HepG2 (cell line): ENCODE data around the gene WNK2. TPM values are rescaled to one million over a fixed set of nuclear protein-coding genes. Genes with fewer than 3 reads are reported as not detected.
A peak's percentile ranks its signal among the peaks of the same experiment; 100 is the strongest.

Experiments
- ARNTL ChIP-seq: sonication (generic); formaldehyde crosslinking; IDR thresholded peaks from 2 replicates; pipeline ENCODE4 v1.4.0; 2020; ENCODE audit warnings: mild to moderate bottlenecking, missing genetic modification reagents
- BRF2 ChIP-seq: sonication (generic); formaldehyde crosslinking; IDR thresholded peaks from 2 replicates; pipeline ENCODE4 v1.8.1; 2022; ENCODE audit warnings: mild to moderate bottlenecking, missing genetic modification reagents
- CBX5 ChIP-seq: sonication (generic); formaldehyde crosslinking; IDR thresholded peaks from 2 replicates; pipeline ENCODE4 v1.4.0; 2020; ENCODE audit warnings: missing genetic modification reagents, borderline replicate concordance
- E2F2 ChIP-seq: sonication (generic); formaldehyde crosslinking; IDR thresholded peaks from 2 replicates; pipeline ENCODE4 v1.4.0; 2020; ENCODE audit warnings: missing genetic modification reagents, borderline replicate concordance
- HNF4G ChIP-seq, 2 experiments: sonication (generic) in 1 of 2; formaldehyde crosslinking in 1 of 2; IDR thresholded peaks; 2 replicates each; pipeline versions ENCODE4 v1.4.0 to v1.6.1; 2011 to 2020; ENCODE audit warnings: borderline replicate concordance in 2 of 2, low read depth in 2 of 2, mild to moderate bottlenecking in 2 of 2, low read length in 1 of 2, missing genetic modification reagents in 1 of 2, moderate library complexity in 1 of 2
- HOXA3 ChIP-seq: sonication (generic); formaldehyde crosslinking; IDR thresholded peaks from 2 replicates; pipeline ENCODE4 v1.5.0; 2020; ENCODE audit warnings: missing genetic modification reagents
- MXD4 ChIP-seq: IDR thresholded peaks from 2 replicates; pipeline ENCODE4 v1.6.1; 2016; ENCODE audit warnings: mild to moderate bottlenecking, missing biosample characterization, missing genetic modification reagents
- NBN ChIP-seq: fragments of 450-650 bp; conservative IDR thresholded peaks from 2 replicates; pipeline ENCODE4 v1.6.1; 2017
- RARA ChIP-seq: IDR thresholded peaks from 2 replicates; pipeline ENCODE4 v1.6.1; 2016; ENCODE audit warnings: missing genetic modification reagents, missing compliant biosample characterization
- RFX5 ChIP-seq: IDR thresholded peaks from 2 replicates; pipeline ENCODE4 v1.6.1; 2011; ENCODE audit warnings: low read depth, low read length, improper control_type of control experiment
- RXRA ChIP-seq: sonication (generic); formaldehyde crosslinking; IDR thresholded peaks from 2 replicates; pipeline ENCODE4 v1.5.1; 2020; ENCODE audit warnings: missing genetic modification reagents
- SIN3B ChIP-seq: fragments of 150-350 bp; IDR thresholded peaks from 2 replicates; pipeline ENCODE4 v1.6.1; 2014; ENCODE audit warnings: low read length
- SOX13 ChIP-seq, 3 experiments: fragments of 450-650 bp in 1 of 3; sonication (generic) in 1 of 3; formaldehyde crosslinking in 1 of 3; IDR thresholded peaks in 2 of 3; conservative IDR thresholded peaks in 1 of 3; 2 replicates each; pipeline versions ENCODE4 v1.5.0 to v1.6.1; 2016 to 2020; ENCODE audit warnings: antibody characterized with exemption in 1 of 3, mild to moderate bottlenecking in 1 of 3, missing compliant biosample characterization in 1 of 3, missing genetic modification reagents in 1 of 3, moderate library complexity in 1 of 3
- ZEB1 ChIP-seq: IDR thresholded peaks from 2 replicates; pipeline ENCODE4 v1.6.1; 2012; ENCODE audit warnings: mild to moderate bottlenecking, low read depth, inconsistent platforms; ENCODE audit not compliant: insufficient replicate concordance
- polyA plus RNA-seq, 8 experiments: library from polyadenylated mRNA; depleted of rRNA in 3 of 8; stranded (reverse) in 7 of 8; unstranded in 1 of 8; fragments of >200 nt; fragmentation: Illumina TruSeq in 4 of 8; extraction: Trizol in 4 of 8; gene quantifications; 2 replicates each; pipeline versions ENCODE4 v1.2.1 to v1.2.3, GENCODE V29; 2011 to 2016; ENCODE audit warnings: low read depth in 4 of 8, missing spikeins in 1 of 8, mixed read lengths in 1 of 8; ENCODE audit not compliant: insufficient read depth in 1 of 8
- total RNA-seq, 5 experiments: library from RNA; depleted of rRNA; stranded (reverse); fragments of >200 nt; fragmentation: Illumina TruSeq; extraction: Trizol; gene quantifications; 2 replicates each; pipeline ENCODE4 v1.2.3, GENCODE V29; 2016; ENCODE audit warnings: low read depth in 1 of 5
- TF ChIP-seq, protein P1 (sequence below): sonication (generic); formaldehyde crosslinking; IDR thresholded peaks from 2 replicates; pipeline ENCODE4 v1.4.0; 2020; ENCODE audit warnings: missing genetic modification reagents
- TF ChIP-seq, protein P2 (sequence below): sonication (generic); formaldehyde crosslinking; IDR thresholded peaks from 2 replicates; pipeline ENCODE4 v1.4.0; 2020; ENCODE audit warnings: low read depth, mild to moderate bottlenecking, missing genetic modification reagents

The WNK2 gene
- total and polyA plus RNA-seq, 2 of the 13 experiments (the other 11 are each of a cell fraction or from before 2014, with no cell fraction given) = 10.5 to 12.0 TPM

- TF ChIP-seq RXRA (CRISPR knock-in tag) (0 out of 2 replicates have a peak, but pooled peaks have one; percentile 20), CBX5 (CRISPR knock-in tag) (0 out of 2 replicates have a peak, but pooled peaks have one; percentile 14), SOX13 (IDR thresholded peaks at IDR 0.05) (no peak), SOX13 (CRISPR knock-in tag; conservative IDR thresholded peaks at IDR 0.05 in 1 of 2, IDR thresholded peaks at IDR 0.05 in 1 of 2) (peak in 1 of 2 experiments; percentile 36; a peak in 1 of 4 replicates), NBN (no peak), HOXA3 (CRISPR knock-in tag) (0 out of 2 replicates have a peak, but pooled peaks have one; percentile 20), ZEB1 (no peak), MXD4 (no peak), RARA (CRISPR knock-in tag) (0 out of 2 replicates have a peak, but pooled peaks have one; percentile 12), BRF2 (CRISPR knock-in tag) (no peak), SIN3B (no peak), E2F2 (CRISPR knock-in tag) (no peak), ARNTL (CRISPR knock-in tag) (0 out of 2 replicates have a peak, but pooled peaks have one; percentile 29), HNF4G (IDR thresholded peaks at IDR 0.05; ENCODE audit: borderline replicate concordance, low read depth, low read length) (peak; percentile 73), HNF4G (CRISPR knock-in tag; IDR thresholded peaks at IDR 0.05; ENCODE audit: borderline replicate concordance, low read depth) (no peak), RFX5 (no peak)
- TF ChIP-seq, protein P1, sequence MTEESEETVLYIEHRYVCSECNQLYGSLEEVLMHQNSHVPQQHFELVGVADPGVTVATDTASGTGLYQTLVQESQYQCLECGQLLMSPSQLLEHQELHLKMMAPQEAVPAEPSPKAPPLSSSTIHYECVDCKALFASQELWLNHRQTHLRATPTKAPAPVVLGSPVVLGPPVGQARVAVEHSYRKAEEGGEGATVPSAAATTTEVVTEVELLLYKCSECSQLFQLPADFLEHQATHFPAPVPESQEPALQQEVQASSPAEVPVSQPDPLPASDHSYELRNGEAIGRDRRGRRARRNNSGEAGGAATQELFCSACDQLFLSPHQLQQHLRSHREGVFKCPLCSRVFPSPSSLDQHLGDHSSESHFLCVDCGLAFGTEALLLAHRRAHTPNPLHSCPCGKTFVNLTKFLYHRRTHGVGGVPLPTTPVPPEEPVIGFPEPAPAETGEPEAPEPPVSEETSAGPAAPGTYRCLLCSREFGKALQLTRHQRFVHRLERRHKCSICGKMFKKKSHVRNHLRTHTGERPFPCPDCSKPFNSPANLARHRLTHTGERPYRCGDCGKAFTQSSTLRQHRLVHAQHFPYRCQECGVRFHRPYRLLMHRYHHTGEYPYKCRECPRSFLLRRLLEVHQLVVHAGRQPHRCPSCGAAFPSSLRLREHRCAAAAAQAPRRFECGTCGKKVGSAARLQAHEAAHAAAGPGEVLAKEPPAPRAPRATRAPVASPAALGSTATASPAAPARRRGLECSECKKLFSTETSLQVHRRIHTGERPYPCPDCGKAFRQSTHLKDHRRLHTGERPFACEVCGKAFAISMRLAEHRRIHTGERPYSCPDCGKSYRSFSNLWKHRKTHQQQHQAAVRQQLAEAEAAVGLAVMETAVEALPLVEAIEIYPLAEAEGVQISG (CRISPR knock-in tag) = 0 out of 2 replicates have a peak, but pooled peaks have one; percentile 10
- TF ChIP-seq, protein P2, sequence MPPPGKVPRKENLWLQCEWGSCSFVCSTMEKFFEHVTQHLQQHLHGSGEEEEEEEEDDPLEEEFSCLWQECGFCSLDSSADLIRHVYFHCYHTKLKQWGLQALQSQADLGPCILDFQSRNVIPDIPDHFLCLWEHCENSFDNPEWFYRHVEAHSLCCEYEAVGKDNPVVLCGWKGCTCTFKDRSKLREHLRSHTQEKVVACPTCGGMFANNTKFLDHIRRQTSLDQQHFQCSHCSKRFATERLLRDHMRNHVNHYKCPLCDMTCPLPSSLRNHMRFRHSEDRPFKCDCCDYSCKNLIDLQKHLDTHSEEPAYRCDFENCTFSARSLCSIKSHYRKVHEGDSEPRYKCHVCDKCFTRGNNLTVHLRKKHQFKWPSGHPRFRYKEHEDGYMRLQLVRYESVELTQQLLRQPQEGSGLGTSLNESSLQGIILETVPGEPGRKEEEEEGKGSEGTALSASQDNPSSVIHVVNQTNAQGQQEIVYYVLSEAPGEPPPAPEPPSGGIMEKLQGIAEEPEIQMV (CRISPR knock-in tag) = 0 out of 2 replicates have a peak, but pooled peaks have one; percentile 33
These were observed 12.4 kb downstream of the WNK2 start (continued) for GRCh38 chr9:93196096-93197055.
